Fibroblast of upper back skin (primary cell): ENCODE measurements around the gene MEIOB.
"Not testable (repeated sequence)": the region's sequence is repeated elsewhere in the genome, so short reads cannot be mapped to it uniquely, and the experiment has no call there.

Experiments
- DNase-seq: peaks from one replicate; pipeline ENCODE4 v3.0.0-alpha.2; 2013

Gene MEIOB

DNA sequence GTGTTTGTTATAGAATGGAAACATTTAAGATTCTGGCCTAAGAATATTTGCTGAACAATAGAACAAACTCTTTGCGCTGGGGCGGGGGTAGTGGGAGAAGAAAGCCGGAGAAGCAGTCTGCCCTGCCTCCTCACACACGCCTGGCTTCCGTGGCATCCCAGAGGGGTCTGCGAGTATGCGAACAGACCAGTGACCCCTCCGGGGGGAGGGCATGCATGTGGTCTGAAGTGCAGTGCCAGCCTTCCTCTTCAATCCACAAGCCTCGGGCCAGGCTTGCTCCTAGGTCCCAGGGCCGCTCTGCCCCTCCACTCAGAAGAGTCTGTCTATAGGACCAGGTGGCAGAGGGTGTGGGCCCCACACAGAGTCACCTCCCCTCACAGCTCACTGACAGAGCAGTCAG, 64.3 kb downstream of the MEIOB start:
- no peak for DNase-seq

DNA sequence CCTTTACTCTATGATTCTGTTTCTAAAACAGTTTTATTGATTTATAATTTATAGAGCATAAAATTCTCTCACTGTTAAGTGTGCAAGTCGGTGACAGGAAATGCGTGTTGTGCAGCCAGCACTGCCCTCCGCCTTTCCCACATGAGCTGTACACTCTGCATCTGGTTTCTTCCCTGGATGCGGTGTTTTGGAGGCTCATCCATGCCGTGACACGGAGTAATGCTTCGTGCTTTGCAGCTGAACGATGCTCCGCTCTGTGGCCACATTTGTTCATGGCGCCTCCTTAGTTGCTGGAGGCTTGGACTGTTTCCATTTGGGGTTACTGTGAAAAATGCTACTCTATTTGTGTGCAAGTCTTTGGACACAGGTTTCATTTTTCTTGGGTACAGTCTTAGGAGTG, 71.3 kb downstream of the MEIOB start:
- DNase-seq, result no peak

DNA sequence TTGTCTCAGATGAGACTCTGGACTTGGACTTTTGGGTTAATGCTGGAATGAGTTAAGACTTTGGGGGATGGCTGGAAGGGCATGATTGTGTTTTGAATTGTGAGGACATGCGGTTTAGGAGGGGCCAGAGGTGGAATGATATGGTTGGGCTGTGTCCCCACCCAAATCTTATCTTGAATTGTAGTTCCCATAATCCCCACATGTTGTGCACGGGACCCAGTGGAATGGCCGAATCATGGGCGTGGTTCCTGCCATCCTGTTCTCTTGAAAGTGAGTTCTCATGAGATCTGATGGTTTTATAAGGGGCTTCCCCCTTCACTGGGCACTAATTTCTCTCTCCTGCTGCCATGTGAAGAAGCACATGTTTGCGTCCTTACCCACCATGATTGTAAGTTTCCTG, 72.7 kb downstream of the MEIOB start:
- DNase-seq, result not testable (repeated sequence)

DNA sequence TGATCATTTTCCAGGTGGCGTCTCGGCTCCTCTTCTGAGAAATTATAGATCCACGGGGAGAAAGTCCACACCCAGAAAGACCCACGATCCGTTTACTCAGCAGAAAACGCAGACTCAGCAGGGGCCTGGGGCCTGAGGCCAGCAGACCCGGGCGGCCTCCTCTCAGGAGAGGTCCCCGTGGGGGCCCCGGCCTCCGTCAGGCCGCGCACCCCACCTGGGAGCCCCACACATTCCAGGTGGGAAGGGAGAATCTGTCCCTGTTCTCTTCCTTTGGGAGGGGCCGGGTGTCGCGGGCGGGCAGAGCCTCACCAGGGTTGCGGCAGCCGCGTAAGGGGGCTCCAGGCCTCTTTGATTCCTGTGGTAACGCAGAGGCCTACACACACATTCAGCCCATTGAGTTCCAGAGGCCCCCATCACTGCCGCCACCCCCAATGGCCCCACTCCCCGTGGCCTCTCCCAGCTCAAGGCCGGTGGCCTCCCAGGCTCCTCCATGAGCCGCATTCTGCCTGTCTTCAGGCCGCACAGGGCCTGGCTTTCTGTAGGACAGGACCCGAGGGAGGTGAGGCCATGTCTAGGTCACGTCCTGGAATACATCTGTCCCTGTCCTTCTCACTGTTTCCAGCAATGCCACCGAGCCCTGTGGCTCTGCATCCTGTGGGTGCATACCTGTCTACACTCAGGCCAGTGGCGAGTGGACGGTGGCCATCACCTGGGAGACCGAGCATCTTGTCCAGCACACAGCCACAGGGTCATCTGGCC, 76.9 kb downstream of the MEIOB start:
- no peak for DNase-seq

DNA sequence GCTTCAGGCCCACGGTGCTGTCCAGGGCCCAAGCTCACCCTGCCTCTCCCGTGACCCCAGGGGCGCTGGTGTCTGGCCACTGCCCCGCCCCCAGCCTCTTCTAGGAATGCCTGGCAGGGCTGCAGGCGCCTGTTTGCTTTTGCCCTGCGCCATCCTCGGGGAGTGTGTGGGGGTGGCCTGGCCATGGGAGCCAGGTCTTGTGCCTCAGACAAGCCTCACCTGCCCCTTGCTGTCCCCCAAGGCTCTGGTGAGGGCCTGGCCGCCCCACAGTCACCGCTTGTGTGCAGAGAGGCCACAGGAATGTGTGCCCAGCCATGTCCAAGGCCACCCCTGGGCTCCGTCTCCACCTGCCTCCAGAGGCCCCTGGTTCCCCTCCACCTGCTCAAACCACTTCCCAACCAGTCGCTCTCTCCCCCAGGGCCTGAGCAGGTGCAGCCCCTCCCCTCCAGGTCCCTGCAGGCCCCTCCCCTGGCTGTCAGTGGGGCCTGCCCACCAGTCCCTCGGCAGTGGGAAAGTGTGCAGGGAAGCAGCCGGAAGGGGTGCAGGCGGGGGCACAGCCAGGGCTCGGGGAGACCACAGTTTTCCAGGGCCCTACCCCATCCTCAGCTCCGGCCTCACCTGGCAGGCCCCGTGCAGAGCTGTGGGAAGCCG, 77.6 kb downstream of the MEIOB start:
- DNase-seq, result no peak

DNA sequence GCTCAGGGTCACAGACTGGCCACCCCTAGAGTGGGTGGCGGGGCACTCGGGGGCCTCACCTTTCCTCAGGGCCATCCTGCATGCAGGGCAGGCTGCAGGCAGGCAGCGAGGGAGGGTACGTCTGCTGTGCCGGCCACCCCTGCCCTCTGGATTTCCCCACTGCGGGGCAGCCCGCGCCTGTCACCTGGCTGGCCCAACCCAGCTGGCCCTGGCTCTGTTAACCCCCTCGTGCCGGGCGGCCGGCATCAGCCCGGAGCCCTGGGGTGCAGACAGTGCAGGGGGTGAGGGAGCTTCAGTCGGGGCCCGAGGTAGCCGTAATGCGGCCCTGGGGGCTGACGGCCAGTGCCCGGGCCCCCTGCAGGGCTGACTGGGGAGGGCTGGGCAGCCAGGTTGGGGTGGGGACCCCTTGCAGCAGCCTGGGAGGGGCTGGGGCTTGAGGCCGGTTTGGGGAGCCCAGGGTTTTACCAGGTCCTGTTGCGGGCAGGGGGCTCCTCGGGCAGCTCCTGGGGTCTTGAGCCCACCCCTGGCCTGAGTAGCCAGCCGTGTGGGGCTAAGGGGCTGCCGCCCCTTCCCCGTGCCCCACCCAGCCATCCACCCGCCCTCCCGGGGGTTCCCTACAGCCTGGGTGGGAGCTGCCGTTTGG, 78.3 kb downstream of the MEIOB start, which contains the start of gene IGFALS:
TSS of gene IGFALS (minus strand) at position 128 of the 643 bp plus-strand sequence. CDS start at position 75, 53 bp downstream.
- no peak for DNase-seq

DNA sequence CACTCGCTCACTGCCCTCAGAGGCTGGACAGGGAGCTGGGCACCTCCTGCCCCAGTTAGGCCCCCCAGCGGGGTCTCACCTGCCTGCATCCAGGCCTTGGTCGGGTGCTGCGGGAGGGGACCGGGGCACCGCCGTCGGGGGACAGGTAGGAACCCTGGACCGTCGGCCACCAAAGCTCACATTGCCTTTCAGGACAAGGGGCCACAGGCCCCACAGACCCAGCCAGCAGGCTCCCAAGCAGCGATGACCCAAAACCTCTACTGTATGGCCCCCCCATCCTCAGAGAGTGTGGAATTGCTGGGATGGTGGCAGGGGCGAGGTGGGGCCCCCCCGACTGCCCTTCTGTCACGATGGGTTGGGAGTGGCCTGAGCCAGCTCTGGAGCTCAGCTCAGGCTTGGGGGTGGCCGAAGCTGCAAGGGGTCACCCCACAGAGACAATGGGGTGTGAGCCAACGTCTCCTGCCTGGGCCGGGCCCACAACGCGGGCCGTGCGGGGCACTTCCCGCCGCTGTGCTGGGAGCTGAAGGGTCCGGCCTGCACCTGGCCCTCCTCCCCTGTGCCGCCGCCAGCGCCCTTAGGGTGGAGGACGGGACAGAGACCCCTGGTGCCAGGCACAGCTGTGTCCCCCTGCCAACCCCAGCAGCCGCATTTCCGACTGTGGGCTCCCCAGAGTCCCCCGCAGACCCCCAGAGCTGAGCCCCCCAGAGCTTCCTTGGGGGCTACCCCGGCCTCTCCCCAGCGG, 79.0 kb downstream of the MEIOB start:
- DNase-seq, result no peak

DNA sequence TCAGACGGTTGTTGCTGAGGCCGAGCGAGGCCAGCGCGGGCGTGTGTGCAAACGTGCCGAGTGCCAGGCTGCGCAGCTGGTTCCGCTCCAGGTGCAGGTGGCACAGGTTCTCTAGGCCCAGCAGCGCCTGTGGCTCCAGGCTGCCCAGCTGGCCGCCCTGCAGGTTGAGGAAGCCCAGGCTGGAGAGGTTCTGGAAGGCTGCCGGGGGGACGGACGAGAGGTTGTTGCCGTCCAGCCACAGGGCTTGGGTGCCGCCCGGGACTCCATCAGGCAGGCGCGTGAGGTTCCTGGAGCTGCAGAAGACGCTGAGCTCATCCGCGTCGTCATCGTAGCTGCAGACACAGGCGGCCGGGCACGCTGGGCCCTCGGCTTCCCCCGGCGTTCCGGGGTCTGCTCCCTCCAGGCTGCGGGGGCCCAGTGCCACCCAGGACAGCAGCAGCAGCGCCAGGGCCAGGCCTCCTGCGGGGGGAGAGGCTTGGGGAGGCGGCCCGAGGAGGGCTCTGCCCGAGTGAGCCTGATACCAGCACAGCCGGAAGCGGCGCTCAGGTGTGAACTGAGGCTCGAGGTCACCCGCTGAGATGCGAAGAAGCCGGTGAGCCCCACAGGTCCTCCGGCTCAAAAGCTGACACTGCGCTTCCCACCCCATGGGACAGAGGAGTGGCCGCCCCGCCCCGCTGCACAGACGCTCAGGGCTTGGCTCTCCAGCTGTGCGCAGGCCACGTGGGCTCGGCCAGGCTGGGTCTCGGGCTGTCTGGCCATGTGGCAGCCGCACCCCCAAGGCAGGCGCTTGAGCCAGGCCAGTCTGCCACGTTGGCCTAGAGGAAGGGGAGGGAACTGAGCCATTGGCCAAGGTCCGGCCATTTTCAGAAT, 79.8 kb downstream of the MEIOB start:
- no peak for DNase-seq

DNA sequence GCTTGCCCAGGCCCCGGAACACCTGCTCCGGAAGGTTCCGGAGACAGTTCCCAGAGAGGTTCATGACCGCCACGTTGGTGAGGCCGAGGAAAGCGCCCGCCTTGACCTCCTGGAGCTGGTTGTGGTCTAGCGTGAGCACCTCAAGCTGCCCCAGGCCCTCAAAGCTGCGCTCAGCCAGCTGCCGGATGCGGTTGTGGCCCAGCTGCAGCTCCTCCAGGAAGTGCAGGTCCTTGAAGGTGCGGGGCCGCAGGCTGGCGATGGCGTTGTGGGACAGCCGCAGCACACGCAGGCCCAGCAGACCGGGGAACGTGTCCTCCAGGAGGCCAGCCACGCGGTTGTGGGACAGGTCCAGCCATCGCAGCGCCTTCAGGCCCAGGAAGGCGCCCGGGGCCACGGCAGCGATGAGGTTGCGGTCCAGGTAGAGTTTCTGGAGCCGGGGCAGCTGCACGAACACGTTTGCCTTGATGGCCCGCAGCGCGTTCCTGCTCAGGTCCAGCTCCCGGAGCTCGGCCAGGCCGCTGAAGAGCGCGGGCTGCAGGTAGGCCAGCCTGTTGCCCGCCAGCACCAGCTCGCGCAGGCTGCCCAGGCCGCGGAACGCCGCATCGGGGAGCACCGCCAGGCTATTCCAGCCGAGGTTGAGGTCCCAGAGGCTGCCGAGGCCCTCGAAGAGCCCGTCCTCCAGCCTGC, 80.6 kb downstream of the MEIOB start:
- DNase-seq, result no peak

DNA sequence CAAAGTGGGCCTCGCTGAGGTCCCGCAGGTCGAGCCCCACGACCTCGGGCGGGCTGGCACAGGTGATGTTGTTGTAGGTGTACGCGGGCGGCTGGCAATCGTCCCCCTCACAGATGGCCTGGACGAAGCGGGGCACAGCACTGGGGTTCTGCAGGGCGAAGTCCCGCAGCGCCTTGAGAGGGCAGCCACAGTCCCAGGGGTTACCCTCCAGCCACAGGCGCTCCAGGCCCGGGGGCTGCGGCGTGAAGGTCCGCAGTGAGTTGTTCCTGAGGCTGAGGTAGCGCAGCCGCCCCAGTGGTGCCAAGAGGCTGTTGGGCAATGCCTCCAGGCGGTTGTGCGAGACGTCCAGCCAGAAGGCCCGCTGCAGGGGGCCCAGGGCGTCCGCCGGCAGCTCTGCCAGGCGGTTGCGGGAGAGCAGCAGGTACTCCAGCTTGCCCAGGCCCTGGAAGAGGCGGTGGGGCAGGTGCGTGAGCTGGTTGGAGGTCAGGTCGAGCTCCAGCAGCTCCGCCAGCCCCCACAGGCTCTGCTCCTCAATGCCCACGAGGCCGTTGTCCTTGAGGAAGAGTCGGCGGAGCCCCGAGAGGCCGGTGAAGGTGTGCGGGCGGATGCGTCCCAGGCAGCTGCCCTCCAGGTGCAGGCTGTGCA, 81.2 kb downstream of the MEIOB start:
- DNase-seq, result no peak

DNA sequence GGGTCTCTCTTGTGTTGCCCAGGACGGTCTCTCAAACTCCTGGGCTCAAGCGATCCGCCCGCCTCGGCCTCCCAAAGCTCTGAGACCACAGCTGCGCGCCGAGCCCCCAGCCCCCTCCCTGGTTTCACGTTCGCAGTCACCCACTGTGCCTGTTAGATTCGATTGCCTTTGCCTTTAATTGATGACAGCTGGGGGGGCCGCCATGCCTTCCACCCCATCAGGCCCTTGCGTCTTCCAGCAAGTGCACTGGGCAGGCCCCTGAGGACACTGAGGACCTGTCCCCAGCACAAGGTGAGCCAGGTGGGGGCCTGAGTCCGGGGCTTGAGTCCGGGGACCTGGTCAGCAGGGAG, 81.7 kb downstream of the MEIOB start:
- no peak for DNase-seq

DNA sequence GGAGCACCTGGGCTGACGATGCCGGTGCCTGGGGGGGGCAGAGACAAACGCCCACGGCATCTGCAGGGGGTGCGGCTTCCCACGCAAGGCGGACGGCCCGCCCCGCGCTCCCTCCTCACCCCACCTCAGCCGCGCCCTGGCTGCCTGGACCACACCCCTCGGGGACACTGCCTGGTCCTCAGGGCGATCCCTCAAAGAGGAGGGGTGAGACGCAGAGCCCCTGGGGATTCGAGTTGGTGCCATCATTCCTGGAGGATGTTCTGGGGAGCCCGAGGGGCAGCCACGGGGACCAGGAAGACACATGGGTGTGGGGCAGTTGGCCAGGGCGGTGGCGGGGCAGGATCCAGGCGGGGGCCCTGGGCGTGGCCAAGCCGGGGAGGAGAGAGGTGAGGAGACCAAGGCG, 82.3 kb downstream of the MEIOB start:
- no peak for DNase-seq

DNA sequence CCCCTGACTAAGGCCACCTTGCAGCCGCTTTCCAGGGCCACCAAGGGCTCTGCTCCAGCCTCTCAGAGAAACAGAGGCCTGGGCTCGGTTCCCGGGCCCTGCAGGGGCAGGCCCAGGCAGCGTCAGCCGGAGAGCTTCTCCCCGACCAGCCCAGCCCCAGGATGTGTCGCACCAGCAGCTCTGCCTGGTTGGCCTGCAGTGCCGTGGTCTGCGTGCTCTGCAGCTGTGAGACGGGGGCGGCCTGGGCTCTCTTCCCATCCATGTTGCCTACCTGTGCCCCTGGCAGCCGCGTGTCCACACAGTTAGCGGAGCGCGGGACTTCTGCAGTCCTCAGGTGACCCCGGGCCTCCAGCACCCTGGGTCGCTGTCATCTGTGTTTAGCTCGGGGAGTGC, 83.3 kb downstream of the MEIOB start:
- DNase-seq, result no peak

DNA sequence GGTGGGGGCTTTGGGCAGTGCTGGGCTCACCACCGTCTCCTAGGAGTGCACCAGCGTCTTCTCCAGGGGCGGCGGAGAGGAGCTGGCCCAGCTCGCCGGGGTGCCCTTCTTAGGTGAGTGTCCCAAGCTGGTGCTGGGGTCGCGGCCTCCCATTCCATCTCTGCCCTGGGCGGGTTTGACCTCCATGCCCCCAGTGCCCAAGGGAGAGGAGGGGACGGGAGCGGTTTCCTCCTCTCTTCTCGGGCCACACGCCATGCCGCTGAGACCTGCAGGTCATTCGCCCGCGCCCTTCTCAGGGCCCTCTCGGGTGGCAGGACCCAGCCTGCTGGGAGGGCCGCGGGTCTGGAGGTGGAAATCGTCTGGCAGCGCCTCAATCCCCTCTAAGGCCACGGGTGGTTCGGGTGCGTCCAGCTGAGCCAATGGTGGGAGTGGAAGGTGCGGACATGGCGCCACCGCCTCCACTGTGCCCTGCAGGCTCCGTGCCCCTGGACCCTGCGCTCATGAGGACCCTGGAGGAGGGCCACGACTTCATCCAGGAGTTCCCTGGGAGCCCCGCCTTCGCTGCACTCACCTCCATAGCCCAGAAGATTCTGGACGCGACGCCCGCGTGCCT, 83.8 kb downstream of the MEIOB start:
- no peak for DNase-seq

DNA sequence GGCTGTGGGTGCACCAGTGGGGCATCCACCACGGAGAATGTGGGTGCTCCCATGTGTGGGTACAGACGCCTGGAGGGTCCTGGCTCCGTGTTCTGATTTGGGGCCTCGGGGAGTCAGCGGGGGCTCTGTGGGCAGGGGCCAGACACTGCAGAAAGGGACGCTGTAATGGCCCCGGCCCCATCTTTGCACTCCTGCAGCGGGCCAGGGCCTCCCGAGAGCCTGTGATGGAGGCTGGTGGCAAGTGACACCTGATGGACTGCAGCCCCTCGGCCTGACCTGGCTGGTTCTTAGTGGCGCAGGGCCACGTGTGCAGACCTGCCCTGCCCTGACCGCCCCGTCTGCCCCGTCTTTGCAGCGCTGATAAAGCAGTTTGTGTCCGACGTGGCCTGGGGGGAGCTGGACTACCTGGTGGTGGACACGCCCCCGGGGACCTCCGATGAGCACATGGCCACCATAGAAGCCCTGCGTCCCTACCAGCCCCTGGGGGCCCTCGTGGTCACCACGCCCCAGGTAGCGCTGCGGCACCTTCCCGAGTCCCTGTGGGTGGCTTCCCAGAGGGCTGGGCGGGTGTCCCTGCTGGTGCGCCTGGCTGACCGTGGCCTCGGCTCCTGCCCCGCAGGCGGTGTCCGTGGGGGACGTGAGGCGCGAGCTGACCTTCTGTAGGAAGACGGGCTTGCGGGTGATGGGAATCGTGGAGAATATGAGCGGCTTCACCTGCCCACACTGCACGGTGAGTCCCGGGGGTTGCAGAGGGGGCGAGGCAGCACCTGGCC, 84.5 kb downstream of the MEIOB start:
- no peak for DNase-seq

DNA sequence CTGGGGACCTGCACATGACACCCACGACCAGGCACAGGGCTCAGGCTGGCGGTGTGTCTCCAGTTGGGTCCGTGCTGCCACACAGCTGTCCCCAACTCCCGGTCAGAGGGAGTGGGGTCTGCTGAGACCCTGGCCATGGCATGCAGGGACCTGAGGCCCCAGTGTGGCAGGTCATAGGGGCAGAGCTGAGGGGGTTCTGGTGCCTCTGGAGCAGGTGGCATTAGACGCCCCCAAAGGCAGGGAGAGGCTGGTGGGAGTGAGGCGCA, 85.0 kb downstream of the MEIOB start:
- DNase-seq, result no peak

DNA sequence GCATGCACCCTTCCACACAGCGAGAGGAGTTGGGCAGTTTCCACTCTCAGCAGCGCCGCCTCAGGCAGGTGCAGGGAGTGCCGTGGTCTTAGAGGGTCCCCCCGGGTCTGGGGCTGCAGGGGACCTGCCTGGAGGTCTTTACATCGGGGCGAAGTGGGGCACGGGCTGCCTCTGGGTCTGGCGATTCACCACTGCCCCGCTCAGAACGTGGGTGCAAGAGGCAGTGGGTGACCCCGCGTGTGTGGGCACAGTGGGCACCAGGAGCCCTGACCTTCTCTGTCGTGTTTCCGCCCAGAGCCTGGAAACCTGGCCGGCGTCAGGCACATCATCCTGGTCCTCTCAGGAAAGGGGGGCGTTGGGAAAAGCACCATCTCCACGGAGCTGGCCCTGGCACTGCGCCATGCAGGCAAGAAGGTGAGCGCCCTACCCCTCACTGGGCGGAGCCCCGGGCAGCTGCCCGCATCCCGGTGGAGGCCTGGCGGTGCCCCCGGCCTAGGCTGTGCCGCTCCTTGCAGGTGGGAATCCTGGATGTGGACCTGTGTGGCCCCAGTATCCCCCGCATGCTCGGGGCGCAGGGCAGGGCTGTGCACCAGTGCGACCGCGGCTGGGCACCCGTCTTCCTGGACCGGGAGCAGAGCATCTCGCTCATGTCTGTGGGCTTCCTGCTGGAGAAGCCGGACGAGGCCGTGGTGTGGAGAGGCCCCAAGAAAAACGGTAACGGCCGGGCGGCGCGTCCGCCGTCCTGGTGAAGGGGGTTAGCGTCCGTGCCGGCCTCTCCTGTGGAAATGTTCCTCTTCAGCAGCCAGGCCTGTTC, 85.5 kb downstream of the MEIOB start:
- no peak for DNase-seq

DNA sequence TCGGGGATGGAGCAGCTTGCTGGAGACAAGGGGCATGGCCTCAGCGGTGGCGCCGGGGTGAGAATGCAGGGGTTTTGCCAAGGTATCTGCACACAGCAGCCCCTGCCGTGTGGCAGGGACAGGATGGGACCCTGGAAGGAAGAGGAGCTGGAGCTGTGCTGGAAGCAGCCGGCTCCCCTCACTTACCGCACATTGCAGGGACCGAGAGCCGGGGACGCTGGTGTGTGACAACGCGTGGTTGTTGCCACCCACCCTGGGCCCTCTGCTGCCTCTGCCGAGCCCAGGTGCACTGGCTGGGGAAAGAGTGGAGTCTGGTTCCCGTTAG, 86.2 kb downstream of the MEIOB start:
- no peak for DNase-seq

DNA sequence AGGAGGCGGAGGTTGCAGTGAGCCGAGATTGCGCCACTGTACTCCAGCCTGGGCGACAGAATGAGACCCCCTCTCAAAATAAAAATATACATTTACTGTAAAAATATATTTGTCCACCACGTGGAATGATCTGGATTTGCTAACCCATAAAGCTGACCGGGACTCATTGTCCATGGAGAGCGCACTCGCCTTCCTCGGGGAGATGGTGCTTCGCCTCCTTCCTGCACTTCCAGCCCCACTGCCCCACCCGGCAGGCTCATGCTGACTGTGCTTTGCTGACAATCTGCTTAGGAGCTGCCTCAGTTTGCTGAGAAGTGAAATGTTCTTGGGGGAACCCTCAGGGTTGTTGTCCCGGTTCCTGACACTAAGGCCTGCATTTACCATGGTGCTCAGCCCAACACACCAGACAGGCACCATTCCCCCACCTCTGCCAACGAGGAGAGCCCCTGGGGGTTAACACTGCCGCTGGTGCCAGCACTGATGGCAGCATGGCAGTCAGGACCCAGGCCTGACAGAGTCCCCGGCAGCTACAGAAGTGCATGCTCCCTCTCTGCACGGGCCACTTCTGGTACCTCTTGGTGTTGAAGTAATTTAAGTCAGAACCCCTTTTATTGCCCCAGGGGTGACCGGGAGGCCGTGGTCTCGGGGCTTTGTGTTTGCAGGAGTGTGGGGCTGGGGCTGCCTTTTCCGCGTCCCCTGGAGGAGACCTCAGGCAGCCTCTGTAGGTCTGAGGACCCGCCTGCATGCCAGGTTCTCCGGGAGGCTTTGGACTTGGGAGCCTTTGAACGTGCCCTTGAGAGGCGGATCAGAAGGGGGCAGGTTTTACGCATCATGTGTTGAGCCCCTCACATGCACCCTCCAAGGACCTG, 86.8 kb downstream of the MEIOB start:
- DNase-seq, result no peak
